Muscle layer of colon (tissue), 2 donors: ENCODE results near the gene THY1.

Source experiments
- H3K27ac ChIP-seq: one replicate; pipeline ENCODE4 v1.7.0; 2013; ENCODE audit warnings: low read depth, mild to moderate bottlenecking, low read length, moderate library complexity
- H3K27me3 ChIP-seq, 2 donors: one replicate each; pipeline ENCODE4 v1.7.0; 2013; ENCODE audit warnings: low read length in 2 of 2, mild to moderate bottlenecking in 2 of 2; ENCODE audit not compliant: insufficient read depth in 2 of 2, control insufficient read depth in 1 of 2
- H3K36me3 ChIP-seq: one replicate; pipeline ENCODE4 v1.7.0; 2013; ENCODE audit warnings: mild to moderate bottlenecking, low read length; ENCODE audit not compliant: insufficient read depth
- H3K4me1 ChIP-seq: one replicate; pipeline ENCODE4 v1.7.0; 2013; ENCODE audit warnings: mild to moderate bottlenecking, low read length; ENCODE audit not compliant: insufficient read depth
- H3K4me3 ChIP-seq, 2 donors: one replicate each; pipeline ENCODE4 v1.7.0; 2013; ENCODE audit warnings: low read length in 2 of 2, low read depth in 1 of 2, mild to moderate bottlenecking in 1 of 2, moderate library complexity in 1 of 2
- H3K9ac ChIP-seq: one replicate; pipeline ENCODE4 v1.7.0; 2013; ENCODE audit warnings: low read length
- H3K9me3 ChIP-seq: one replicate; pipeline ENCODE4 v1.7.0; 2013; ENCODE audit warnings: mild to moderate bottlenecking, low read length
- donor health status: abdominal sarcoma.
- donor health status: Adenocarcinoma of cecum.

Gene THY1

DNA sequence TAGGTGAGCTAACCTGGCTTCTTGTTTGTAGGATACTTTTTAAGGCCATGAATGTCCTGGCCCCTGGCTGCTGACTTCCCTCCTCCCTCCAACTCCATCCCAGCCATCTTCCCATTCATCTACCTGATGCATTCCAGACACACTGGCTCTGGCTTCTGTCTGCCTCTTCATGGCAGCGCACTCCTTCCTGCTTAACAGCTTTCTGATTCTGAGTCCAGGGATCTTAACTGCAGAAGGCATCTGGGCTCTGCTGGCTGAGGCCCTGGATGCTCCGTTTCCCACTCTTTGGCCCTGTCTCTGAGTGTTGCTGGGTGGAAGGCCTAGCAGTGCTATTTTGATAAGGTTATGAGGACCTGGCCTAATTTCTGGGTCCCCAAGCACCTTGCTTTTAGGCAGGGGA lies 1.8 kb upstream of the THY1 start:
- peaks cover 8 to 31% of the 10 kb centered on the region in 2 donors for H3K27me3 ChIP-seq
- no peak overlapping the region for H3K27ac ChIP-seq
- H3K4me3 ChIP-seq = no peak overlapping the region
- H3K4me1 ChIP-seq = peaks cover 24% of the 10 kb centered on the region
- no peaks in the 10 kb centered on the region for H3K9me3 ChIP-seq
- no peak overlapping the region for H3K9ac ChIP-seq
- no peaks in the 10 kb centered on the region for H3K36me3 ChIP-seq

DNA sequence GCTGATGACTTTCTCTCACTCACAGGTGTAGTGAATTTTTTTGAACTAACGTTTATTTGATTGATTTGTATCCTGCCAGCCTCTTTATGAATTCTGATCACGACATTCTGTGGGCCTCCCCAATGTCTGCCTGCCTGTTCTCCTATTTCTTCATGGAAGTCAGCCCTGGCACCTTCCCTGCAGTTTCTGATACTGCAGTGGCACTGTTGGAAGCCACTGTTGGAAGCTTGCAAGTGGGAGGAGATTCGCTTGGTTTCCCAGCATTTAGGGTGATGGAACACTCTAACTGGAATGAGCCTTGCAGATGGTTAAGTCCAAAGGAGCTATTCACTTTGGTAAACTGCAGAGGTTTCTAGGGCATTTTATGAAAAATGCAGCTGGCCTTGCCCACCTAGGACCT lies 1.3 kb upstream of the THY1 start:
- H3K4me1 ChIP-seq = peaks cover 24% of the 10 kb centered on the region
- H3K4me3 ChIP-seq = no peak overlapping the region
- H3K27me3 ChIP-seq = peaks cover 8 to 31% of the 10 kb centered on the region in 2 donors
- H3K36me3 ChIP-seq = no peaks in the 10 kb centered on the region
- H3K9ac ChIP-seq = no peak overlapping the region
- H3K27ac ChIP-seq = no peak overlapping the region
- H3K9me3 ChIP-seq = no peaks in the 10 kb centered on the region

DNA sequence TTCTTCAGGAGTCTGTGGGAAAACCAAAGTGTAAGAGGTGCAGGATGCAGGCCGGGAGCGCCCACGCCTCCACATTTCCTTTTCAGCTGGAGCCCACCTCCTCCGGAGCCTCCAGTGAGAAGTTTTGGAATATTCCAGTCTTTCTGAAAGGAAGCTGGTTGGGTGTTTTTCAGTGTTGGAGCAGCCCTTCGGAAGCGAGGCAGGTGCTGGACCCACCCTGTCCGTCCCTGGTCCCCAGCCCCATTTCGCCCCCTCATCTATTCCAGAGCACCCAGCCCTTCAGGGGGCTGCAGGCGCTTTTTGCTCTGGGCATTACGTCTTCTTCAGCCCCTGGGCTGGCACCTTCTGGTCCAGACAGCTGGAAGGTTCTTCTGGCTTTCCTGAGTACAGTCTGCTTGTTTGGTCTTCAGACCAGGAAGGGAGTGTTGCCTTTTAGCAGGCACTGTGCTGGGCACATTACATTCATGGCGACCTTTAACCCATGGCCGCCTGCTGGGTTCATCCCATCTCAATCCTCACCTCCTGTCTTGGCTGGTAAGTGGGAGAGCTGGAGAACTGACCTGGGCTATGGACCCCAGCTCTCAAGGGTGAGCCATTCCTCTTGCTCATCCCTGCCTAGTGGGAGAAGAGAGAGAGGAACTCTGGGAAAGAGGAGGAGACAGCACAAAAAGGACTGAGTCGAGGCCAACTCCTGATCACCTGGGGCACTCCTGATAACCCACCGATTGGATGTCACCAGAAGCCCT lies 710 bp upstream of the THY1 start:
- Histone ChIP-seq H3K27ac (no peak overlapping the region), H3K9me3 (no peaks in the 10 kb centered on the region), H3K4me3 (peak overlapping the region in 1 of 2 donors; percentile 51), H3K9ac (no peak overlapping the region), H3K36me3 (no peaks in the 10 kb centered on the region), H3K4me1 (peaks cover 24% of the 10 kb centered on the region), H3K27me3 (peaks cover 8 to 31% of the 10 kb centered on the region in 2 donors)

DNA sequence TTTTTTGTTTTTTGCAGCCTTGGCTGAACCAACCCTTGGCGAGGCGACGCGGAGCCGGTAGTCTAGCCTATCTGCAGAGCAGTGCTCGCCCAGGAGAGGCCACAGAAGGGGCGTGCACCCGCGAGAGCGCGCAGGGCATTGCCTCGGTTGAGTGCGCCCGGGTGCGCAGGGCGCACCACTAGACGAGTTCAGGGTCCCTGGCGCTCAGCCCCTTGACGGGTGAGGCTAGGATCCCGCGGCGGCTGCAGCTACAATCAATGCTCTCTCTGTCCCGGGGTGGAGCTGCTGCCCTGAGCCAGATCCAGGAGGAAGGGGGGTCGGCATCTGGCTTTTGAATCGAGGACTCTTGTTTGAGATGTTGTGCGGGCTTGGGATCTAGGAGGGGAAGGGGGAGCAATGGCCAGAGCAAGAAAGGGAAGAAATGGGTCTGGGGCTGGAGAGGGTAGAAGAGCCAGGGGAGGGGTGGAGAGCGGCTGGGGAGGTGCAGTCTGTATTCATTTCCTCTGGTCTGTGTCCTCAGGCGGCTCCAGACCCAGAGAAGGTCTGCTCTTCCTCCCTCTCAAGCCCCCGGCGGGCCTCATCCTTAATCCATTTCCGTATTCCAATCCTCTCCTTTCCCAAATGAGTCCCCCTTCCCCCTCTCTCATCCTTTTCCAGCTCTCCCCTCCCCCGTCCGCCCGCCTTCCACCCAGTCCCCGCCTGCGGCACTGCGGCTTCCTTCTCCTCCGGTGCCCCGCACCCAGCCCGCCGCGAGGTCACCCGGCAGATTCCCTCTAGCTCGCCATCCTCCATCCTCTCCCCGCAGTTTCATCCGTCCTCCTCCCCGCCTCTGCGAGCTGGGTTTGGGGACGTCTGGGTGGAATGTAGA lies 797 bp downstream of the THY1 start:
- Histone ChIP-seq H3K4me3 (peak overlapping the region; percentile 47 to 51), H3K4me1 (peaks cover 24% of the 10 kb centered on the region), H3K27ac (peak overlapping the region; percentile 27)

DNA sequence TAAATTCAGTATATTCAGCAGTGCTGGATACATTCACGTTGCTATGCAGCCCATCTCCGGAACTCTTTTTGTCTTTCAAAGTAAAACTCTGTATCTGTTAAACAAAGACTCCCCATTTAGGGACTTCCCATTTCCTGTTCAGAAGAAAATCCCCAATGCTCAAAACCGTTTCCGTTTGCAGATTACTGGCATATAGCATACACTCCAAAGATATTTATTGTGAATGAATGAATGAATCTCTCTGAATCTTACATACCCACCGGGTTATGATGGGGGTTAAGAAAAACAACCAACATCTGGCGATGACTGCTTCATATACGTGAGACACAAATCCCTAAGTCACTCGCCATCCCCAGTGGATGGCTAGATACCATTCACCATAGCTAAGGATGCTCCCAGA lies 1.6 kb downstream of the THY1 start:
- Histone ChIP-seq H3K27me3 (peaks cover 8 to 31% of the 10 kb centered on the region in 2 donors), H3K4me1 (peaks cover 24% of the 10 kb centered on the region), H3K36me3 (no peaks in the 10 kb centered on the region), H3K9ac (no peak overlapping the region), H3K27ac (no peak overlapping the region), H3K9me3 (no peaks in the 10 kb centered on the region), H3K4me3 (peak overlapping the region in 1 of 2 donors; percentile 51)

More for the DNA sequence above, 797 bp downstream of the THY1 start:
- H3K27me3 ChIP-seq = peaks cover 8 to 31% of the 10 kb centered on the region in 2 donors
- H3K9me3 ChIP-seq = no peaks in the 10 kb centered on the region
- H3K36me3 ChIP-seq = no peaks in the 10 kb centered on the region
- no peak overlapping the region for H3K9ac ChIP-seq

DNA sequence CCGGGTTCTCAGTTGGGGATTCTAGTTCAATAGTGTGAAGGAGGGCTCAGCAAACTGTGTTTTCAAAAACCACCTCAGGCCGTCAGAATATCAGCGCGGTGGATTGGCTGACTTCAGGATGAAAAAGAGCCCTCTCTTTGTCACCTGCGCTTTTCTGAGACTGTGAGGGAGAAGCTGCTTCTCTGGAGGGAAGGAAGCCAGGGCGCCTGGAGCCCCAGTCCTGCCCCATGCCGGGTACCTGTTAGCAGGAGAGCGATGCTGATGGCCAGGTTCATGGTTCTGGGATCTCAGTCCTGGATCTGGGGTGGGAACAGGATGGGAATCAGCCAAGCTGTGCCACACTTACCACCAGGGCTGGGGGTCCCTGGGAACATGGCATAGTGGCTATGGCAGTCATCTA lies 2.3 kb downstream of the THY1 start:
- H3K27me3 ChIP-seq = peaks cover 8 to 31% of the 10 kb centered on the region in 2 donors
- H3K36me3 ChIP-seq = no peaks in the 10 kb centered on the region
- no peaks in the 10 kb centered on the region for H3K9me3 ChIP-seq
- H3K4me3 ChIP-seq = no peak overlapping the region
- H3K4me1 ChIP-seq = peaks cover 24% of the 10 kb centered on the region
- no peak overlapping the region for H3K9ac ChIP-seq
- no peak overlapping the region for H3K27ac ChIP-seq

DNA sequence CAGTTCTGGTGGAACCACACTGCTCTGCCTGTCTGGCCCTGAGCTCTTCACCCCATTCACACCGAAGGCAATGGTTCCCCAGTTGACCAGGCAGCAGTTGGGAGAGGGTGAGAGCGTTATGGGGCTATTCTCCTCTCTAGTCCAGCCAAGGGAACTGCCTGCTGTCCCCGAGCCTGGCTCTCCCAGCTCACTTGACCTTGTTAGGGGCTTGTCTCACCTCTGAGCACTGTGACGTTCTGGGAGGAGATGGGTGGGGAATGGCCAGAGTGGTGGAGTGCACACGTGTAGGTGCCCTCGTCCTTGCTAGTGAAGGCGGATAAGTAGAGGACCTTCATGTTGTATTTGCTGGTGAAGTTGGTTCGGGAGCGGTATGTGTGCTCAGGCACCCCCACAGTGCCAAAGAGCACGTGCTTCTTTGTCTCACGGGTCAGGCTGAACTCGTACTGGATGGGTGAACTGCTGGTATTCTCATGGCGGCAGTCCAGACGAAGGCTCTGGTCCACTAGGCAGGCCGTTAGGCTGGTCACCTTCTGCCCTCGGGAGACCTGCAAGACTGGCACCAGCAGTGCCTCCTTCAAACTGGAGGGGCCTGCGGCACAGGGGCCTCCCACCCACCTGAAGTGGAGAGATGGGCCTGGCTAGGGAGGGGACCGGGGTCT lies 3.0 kb downstream of the THY1 start:
- no peaks in the 10 kb centered on the region for H3K9me3 ChIP-seq
- H3K4me1 ChIP-seq = peaks cover 21% of the 10 kb centered on the region
- H3K27me3 ChIP-seq = peaks cover 8 to 31% of the 10 kb centered on the region in 2 donors
- H3K9ac ChIP-seq = no peak overlapping the region
- H3K4me3 ChIP-seq = no peak overlapping the region
- no peak overlapping the region for H3K27ac ChIP-seq
- H3K36me3 ChIP-seq = no peaks in the 10 kb centered on the region

DNA sequence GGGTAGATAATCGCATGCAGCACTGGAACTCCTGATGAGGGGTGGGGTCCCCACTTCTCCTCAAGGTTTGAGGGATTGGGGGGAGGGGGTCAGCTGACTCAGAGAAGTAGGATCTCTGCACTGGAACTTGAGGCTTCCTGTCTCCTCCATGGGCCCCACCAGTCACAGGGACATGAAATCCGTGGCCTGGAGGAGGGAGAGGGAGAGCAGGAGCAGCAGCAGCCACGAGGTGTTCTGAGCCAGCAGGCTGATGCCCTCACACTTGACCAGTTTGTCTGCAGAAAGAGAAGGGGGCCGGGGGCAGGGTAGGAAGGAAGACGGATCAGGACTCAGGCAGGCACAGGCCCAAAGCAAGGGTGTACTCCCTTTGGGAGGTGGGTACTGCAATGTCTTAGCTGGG lies 3.7 kb downstream of the THY1 start:
- peaks cover 14% of the 10 kb centered on the region for H3K4me1 ChIP-seq
- no peak overlapping the region for H3K27ac ChIP-seq
- no peaks in the 10 kb centered on the region for H3K36me3 ChIP-seq
- H3K9me3 ChIP-seq = no peaks in the 10 kb centered on the region
- H3K4me3 ChIP-seq = no peak overlapping the region
- no peak overlapping the region for H3K9ac ChIP-seq
- peaks cover 8 to 31% of the 10 kb centered on the region in 2 donors for H3K27me3 ChIP-seq

DNA sequence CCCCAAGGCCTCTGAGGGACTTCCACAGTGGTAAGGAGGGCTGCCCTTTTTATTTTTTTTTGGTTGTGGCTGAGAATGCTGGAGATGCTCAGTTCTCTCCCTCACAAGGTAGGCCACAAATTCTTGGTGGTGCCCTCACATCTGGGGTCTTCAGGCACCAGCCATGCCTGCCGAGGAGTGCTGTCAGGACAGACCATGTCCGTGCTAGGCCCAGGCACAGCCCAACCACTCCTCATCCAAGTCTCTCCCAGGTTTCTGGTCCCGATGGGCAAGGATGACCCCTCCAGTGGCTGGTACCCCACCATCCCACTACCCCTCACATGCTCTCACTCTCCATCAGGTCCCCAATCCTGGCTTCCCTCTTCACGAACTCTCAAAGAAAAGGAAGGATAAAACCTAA lies 4.2 kb downstream of the THY1 start:
- Histone ChIP-seq H3K4me3 (no peak overlapping the region), H3K4me1 (peaks cover 12% of the 10 kb centered on the region), H3K36me3 (no peaks in the 10 kb centered on the region), H3K9me3 (no peaks in the 10 kb centered on the region), H3K27ac (no peak overlapping the region), H3K9ac (no peak overlapping the region), H3K27me3 (peaks cover 8 to 30% of the 10 kb centered on the region in 2 donors)

DNA sequence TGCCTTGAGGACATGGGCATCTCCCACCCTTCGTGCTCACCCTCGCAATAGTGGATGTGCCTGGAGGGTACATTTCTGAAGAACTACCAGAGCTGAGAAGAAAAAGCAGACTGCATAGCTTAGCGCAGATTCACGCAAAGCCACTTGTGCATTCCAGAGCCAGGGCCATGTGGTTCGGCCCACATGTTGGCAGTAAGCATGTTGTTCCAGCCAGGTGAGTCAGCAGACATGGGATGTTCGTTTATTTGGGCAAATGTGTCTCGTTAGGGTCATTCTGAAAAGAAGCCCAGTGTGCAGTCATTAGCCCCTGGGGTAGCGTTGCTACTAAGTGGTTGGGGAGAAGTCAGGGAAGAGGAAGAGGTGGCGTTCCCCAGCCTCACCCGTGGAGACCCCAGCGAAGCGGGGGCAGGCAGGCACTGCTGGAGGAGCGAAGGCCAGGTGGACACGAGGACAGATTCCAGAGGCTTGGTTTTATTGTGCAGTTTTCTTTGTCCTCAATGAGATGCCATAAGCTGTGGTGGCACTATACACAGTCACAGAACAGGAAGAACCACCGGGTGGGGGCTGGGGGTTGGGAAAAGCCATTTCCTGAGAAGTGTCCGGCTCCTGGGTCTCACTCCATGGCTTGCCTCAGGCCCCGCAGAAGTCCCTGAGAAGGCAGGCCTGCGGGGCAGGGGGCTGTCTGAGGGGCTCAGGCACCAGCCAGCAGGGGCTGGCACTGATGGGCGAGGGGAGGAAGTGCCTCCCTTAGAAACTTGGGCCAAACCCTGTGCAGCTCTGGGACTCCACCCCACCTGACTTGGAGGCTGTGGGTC lies 5.0 kb downstream of the THY1 start:
- no peak overlapping the region for H3K4me3 ChIP-seq
- H3K9ac ChIP-seq = no peak overlapping the region
- no peak overlapping the region for H3K27ac ChIP-seq
- H3K36me3 ChIP-seq = no peaks in the 10 kb centered on the region
- peaks cover 12% of the 10 kb centered on the region for H3K4me1 ChIP-seq
- no peaks in the 10 kb centered on the region for H3K9me3 ChIP-seq
- peaks cover 8 to 26% of the 10 kb centered on the region in 2 donors for H3K27me3 ChIP-seq
